Measurements from ENCODE around the gene ETNPPL.

The ETNPPL gene

DNA sequence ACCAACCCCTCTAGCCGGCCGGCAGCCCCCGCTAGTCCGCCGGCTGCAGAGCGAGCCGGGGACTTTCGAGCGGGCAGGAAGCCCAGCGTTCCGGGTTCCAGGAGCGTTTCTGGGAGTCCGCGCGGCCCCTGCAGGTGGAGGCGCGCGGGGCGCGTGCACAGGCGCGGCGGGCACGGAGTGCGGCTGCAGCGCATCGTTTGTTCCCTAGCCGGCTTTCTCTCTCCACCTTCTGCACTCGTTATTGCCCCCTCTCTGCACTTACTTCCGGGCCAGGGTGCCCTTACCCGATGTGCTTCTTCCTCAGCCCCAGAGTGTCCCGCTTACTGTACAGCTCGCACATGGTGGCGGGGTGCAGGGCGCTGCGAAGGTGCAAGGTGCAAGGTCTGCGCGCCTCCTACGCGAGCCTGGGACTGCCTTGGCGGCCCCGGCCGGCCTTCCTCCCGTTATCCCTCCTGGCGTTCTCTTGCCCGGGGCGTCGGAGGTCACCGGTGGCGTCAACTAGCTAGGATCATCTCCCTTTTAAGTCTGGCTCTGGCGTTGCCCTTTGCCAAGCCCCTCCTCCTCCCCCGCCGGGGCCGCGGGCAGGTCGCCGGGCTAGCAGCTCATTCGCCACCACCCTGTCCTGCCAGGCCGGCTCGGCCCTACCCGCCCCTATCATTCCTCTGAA, at the start of gene ETNPPL:
Gene ETNPPL, minus strand, starts transcription at position 495 of the 667 bp plus-strand sequence. Its CDS starts 155 bp downstream, at position 340.
- DNase-seq, result peak in 42 of 51 donors; percentile 3 to 84 (median 50)

DNA sequence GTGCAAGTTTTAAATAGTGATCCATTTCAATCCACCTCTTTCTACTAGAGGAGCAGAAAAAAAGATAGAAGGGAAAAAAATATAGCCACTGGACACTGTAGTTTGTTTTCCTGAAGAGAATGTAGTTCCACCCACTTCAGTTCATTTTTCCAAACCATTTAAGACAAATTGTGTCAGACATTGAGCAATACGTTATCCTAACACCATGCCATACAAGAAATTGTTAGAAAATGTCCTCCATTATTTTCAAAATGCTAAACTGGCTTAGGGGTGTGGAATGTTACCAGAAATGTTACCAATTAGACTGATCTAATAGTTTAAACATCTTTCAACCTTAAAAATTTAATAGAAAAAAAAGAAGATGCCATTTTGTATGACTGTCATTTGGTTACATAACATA, 48.6 kb upstream of the ETNPPL start:
- DNase-seq, result no peak

GRCh38 chr4:108810087-108810486, 47.2 kb upstream of the ETNPPL start:
- no peak for DNase-seq

DNA sequence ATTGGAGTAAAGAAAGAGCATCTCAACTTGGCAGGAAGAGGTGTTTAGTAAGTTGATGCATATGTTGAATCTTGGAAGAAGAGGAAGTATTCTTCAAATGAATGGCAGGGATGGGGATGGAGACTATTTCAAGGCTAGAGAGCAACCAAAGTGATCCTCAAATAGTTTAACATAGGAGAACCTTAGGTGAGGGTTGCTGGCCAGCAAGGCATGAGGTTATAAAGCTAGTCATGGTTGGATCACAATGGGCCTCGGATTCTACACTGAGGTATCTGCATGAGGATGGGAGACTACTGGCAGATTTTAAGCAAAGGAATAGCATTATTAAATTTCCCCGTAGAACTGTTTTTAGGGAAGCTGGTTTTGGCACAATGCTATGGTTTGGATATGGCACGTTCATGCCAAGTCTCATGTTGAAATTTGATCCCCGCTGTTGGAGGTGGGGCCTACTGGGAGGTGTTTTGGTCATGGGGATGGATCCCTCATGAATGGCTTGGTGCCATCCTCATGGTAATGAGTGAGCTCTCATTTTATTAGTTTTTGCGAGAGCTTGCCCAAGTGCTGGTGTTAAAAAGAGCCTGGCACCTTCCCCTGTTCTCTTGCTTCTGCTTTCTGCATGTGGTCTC, 41.9 kb upstream of the ETNPPL start:
- no peak for DNase-seq

- DNase-seq, result no peak
These were observed 36.5 kb upstream of the ETNPPL start for GRCh38 chr4:108799306-108799705.

- no peak for DNase-seq
These were observed 33.3 kb upstream of the ETNPPL start for GRCh38 chr4:108796173-108796572.

GRCh38 chr4:108795733-108796132, 32.9 kb upstream of the ETNPPL start:
- no peak for DNase-seq

GRCh38 chr4:108794136-108794535, 31.3 kb upstream of the ETNPPL start:
- DNase-seq, result peak in 2 of 51 donors; percentile 11 to 16

DNA sequence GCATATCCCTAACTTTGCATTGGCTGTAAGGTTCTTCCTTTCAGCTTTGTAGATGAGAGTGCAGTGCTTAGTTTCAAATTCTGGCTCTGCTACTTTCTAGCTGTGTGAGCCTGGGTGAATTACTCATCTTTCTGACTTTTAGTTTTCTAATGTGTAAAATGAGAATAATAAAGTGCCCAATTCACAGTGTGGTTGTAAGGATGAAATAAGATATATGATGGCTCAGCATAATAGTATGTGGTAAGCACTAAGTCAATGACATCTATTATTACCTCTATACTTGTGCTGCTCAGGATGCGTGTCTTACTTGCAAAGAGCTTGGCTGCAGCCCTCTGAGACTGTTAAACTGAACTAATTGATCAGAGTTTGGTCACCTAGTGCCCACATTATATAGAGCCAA, 30.6 kb upstream of the ETNPPL start:
- no peak for DNase-seq

- no peak for DNase-seq
These were observed 25.9 kb upstream of the ETNPPL start for GRCh38 chr4:108788731-108789130.

- no peak for DNase-seq
These were observed 24.9 kb upstream of the ETNPPL start for GRCh38 chr4:108787724-108788123.

- DNase-seq, result no peak
These were observed 24.3 kb upstream of the ETNPPL start for GRCh38 chr4:108787106-108787505.

- DNase-seq, result no peak
These were observed 23.5 kb upstream of the ETNPPL start for GRCh38 chr4:108786351-108786750.

GRCh38 chr4:108783665-108784463, 21.0 kb upstream of the ETNPPL start:
- DNase-seq, result no peak

GRCh38 chr4:108779958-108780357, 17.1 kb upstream of the ETNPPL start:
- no peak for DNase-seq

DNA sequence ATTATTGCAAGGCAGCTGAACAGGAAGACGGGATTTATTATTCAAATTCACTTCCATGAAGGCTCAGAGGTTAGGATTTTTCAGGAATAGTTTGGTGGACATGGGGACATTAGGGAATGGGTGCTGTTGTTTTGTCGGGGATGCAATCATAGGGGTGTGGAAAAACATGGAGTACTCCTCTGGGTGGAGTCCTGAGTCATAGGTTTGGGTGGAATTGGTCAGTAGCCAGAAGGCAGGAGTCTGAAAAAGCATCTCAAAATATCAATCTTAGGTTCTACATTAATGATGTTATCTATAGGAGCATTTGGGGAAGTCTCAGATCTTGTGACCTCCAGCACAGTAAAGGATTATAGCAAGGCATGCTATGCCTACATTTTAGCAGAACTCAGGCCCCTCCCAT, 14.5 kb upstream of the ETNPPL start:
- no peak for DNase-seq

GRCh38 chr4:108775921-108776320, 13.1 kb upstream of the ETNPPL start:
- DNase-seq, result no peak

DNA sequence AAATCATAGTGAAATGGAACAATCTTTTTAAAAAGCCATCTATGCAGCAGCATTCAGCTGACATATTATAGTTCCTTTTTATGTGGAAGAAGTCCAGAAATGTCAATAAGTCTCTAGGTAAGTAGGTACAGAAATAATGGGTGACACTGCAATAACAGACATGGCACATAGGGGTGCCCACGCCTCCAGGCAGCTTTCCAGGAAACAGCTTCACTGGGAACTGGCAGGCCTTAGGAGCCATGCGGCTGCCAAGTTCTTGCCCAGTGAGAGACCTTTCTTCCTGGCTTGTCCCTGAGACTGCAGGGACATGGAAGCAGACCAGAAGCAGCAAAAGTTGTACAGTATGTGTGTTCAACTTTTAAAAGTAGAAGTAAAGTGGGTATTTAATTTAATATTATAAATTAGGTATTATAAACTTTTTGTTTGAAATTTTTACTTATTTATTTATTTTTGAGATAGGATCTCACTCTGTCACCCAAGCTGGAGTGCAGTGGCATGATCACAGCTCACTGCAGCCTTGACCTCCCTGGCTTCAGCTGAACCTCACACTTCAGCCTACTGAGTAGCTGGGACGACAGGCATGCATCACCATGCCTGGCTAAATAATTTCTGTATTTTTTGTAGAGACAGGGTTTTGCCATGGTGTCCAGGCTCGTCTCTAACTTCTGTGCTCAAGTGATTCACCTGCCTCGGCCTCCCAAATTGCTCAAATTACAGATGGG, 12.1 kb upstream of the ETNPPL start:
- DNase-seq, result peak in 34 of 51 donors; percentile 6 to 75 (median 46)

DNA sequence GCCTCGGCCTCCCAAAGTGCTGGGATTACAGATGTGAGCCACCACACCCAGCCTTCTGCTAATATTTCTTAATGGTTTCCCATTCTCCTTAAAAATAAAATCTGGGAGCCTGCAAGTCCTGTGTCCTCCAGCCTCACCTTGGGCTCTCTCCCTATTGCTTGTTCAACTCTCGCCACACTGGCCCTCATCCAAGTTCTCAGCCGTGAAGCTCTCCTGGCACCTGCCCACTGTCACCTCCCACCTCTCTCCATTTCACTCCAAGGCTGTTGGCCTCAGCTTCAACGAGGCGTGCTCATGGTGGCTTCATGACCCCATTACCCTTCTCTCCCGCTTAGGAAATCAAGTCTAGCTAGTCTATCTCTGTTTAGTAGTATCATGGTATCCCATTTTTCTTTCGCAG, 9.5 kb upstream of the ETNPPL start:
- DNase-seq, result no peak

GRCh38 chr4:108766058-108766457, 3.2 kb upstream of the ETNPPL start:
- no peak for DNase-seq

DNA sequence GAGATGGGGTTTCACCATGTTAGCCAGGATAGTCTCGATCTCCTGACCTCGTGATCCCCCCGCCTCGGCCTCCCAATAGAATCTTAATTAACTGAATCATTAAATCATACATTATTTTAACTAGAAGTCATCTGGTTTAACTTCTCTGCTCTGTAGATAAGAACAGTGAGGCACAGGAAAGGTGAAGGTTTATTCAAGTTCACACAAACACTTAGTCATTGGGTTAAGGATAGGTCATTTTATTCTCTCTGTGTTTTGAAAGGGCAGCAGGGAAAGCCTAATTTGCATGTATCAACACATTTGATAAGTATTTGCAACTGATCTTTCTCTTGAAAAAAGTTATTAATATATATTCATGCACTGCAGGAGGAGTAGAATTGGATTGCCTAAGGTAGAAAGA, 1.1 kb upstream of the ETNPPL start:
- no peak for DNase-seq

DNA sequence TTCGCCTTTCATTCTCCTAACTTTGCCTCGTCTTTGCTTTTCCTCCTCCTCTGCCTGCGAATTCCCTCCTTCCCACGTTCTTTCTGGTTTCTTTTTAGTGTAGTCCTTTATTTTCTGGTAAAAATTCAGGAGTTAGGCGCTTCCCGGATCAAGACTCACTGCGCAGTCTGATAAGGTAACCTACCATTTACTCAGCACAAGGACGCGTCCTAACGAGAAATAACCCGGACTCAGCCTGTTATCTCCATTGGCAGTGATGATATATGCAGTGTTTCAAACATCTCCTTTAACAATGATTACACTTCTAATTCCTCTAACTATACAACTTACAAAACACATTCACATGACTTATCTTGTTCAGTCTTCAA, 357 bp upstream of the ETNPPL start:
- DNase-seq, result no peak
